SH-SY5Y (cell line): Measurements from ENCODE around the gene HAVCR1.

Experiments used
- GATA2 ChIP-seq: IDR thresholded peaks from 2 replicates; pipeline ENCODE4 v1.6.1; 2011; ENCODE audit warnings: mild to moderate bottlenecking, low read depth, low read length
- GATA3 ChIP-seq: IDR thresholded peaks from 2 replicates; pipeline ENCODE4 v1.6.1; 2011; ENCODE audit warnings: low read depth, mild to moderate bottlenecking, low read length, moderate library complexity

The HAVCR1 gene

DNA sequence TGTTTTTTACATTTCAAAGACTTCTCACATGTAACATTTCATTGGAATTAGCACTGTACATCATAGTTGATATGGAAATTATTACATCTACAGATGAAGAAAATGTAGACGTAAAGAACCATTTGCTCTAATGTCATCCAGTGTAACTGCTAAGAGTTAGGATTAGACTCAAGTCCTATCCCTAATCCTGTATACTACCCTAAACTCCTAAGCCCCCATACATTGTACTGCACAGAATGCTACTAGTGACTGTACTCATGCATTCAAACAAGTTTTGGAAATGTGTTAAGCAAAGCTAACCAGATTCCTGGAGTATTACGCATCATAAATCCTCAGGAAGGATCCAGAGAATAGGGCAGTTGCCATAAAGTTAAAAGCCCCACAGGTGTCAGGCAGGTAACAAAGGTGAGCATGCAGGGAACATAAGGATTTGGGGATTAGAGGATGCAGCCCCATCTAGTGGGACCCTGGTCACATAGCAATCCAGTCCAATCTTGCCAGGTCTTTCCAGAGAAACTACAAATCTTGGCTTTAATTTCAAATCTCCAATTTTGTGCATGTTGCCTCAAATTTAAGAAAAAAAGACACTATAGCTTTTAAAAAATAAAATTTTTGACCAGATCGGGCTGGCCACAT, 32.0 kb downstream of the HAVCR1 start:
- TF ChIP-seq GATA3 (no peak), GATA2 (no peak)

DNA sequence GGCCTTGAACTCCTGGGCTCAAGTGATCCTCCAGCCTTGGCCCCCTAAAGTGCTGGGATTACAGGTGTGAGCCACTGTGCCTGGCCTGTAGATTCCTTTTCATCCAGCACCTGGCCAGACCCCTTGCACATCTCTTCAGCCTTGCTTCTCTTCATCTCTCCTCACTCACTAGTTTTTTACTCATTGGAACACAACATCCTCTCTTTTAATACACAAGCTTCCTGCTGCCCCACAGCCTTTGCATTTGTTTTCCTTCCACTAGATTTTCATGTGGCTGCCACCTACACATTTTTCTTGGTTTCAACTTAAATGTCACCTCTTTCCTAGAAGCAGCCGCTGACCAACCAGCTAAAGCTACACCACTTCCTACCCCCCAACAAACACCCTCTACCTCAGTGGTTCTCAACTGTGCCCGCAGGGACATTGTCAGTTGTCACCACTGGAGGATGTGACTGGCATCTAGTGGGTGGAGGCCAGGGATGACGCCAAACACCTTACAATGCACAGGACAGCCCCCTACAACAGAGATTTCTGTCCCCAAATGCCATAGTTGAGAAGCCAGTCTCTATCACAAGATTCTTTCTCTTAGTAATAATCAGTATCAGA, 33.7 kb downstream of the HAVCR1 start:
- TF ChIP-seq GATA2: no peak
- no peak for TF ChIP-seq GATA3

DNA sequence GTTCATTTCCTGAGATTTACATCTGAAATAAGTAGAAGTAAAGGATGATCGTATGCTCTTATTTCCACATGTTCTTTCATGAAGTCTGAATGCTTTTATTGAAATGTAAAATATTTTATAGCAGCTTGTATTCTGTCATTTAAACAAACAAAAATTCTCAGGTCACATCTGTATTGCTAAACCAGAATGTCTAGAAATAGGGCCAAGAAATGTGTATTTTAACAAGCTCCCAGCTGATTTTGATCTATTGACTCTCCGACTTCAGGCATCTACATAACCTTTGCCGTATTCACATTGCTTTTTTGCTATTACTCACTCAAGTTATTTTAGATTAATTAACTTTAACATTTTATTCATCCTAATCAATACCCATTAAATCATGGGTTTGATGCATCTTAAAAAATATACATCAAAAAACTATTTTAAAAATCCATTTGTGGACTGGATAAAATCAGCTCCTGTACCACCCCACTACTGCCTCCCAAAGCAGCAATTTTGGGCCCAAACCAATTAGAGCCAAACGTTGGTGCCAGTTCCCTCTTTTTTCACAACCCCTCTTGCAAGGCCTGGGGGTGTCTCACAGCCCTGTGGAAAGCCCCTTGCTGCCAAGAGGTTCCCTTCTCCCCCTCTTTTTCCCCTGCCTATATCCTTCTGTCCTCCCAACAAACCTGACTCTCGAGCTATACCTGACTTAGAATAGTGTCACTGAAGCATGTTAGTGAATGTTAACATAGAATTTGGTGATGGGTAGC, 34.5 kb downstream of the HAVCR1 start:
- no peak for TF ChIP-seq GATA2
- TF ChIP-seq GATA3: no peak

DNA sequence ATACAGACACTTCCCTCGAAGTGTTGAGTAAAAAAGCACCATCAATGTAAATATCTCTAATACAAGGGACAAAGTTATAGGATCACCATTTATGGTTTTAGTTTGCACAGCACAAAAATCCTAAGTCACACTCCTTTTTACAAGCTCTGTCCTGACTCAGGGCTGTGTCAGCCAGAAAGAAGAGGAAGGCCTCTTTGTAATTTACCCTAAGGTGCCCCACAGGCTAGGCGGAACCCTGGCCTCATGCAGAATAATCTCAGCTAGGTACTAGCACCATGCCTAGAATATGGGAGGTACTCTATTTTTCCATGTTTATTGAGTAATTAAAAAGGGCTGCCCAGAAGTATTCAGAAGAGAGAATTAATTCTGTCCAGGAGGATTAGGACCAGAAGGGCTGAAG, 36.9 kb downstream of the HAVCR1 start:
- no peak for TF ChIP-seq GATA2
- no peak for TF ChIP-seq GATA3

DNA sequence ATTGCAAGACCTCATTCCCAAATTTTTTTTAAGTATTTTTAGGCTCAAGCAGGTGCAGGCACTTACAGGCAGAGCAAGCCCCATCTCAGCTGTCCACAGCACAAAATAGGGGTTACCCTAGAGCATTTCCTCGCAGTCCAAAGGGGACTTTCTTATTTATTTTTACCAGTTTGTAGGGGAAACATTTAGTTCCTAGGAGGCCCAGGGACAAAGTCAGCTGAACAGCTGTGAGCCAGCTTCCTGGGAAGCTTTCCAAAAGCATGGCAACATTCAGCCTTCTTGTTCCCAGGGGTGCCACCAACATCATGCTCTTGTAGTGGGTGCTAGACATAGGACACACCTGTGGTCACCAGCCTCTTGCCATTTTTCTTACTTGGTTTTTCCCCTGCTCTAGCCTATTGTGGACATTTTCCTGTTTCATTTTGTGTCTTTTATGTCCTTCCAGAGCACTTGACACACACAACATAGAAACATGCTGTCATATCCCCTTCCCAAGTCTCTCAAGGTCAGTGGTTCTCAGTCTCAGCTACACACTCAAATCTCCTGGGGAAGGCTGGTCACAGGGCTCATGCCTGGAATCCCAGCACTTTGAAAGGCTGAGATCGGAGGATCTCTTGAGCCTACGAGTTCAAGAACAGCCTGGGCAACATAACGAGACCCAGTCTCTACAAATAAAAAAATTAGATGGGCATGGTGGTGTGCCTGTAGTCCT, 38.2 kb downstream of the HAVCR1 start:
- TF ChIP-seq GATA2: no peak
- no peak for TF ChIP-seq GATA3

DNA sequence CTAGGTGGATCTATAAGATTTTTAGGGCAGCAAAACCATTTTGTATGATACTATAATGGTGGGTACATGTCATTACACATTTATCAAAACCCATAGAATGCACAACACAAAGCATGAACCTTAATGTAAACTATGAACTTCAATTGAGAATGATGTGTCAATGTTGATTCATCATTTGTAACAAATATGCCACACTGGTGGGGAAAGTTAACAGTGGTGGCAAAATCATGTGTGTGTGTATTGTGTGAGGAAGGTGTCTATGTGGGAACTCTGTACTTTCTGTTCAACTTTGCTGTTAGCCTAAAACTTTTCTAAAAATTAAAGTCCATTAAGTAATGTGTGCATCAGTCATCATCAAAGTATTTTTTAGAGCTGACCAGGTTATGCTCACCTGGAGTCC, 38.9 kb downstream of the HAVCR1 start:
- TF ChIP-seq GATA3 (no peak), GATA2 (no peak)

DNA sequence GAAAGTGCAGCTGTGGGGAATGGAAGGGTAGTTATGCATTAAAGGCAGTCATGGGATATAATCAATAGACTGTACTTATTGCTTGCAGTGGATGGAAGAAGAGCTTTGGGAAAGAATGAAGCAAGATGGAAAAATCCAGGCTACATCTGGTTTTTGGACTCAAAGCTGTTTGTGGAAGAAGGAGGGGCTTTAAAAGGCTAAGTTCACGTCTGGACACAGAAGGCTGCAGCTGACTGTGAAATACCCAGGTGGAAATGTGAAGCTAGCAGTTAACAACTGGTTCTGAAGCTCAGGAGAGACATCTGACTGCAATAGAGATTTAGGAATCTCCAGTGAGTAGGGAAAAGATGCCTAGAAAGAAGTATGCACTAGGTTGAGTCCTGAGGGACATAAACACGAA, 52.7 kb downstream of the HAVCR1 start:
- no peak for TF ChIP-seq GATA3
- no peak for TF ChIP-seq GATA2

DNA sequence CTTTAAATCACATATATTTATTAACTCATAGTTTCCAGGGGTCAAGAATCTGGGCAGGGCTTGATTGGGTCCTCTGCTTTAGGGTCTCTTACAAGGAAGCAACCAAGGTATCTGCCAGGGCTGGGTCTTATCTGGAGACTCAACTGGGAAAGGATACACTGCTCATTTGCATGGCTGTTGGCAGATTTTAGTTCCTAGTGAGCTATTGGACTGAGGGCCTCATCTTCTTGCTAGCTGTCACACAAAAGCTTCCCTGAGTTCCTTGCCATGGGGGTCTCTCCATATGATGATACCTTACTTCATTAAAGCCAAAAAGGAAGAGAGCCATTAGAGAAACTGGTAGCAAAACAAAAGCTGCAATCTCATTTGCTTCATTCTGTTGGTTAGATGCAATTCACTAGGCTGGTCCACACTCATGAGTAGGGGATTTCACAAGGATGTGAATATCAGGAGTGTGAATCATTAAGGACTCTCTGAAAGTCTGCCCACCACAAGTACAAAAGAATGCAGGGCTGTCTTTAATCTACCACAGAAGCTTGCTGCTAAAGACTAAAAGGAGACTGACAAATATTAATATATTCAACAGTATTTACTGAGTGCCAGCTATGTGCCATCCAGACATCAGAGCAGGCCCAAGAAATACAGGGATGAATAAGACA, 53.9 kb downstream of the HAVCR1 start:
- TF ChIP-seq GATA2: no peak
- TF ChIP-seq GATA3: no peak

DNA sequence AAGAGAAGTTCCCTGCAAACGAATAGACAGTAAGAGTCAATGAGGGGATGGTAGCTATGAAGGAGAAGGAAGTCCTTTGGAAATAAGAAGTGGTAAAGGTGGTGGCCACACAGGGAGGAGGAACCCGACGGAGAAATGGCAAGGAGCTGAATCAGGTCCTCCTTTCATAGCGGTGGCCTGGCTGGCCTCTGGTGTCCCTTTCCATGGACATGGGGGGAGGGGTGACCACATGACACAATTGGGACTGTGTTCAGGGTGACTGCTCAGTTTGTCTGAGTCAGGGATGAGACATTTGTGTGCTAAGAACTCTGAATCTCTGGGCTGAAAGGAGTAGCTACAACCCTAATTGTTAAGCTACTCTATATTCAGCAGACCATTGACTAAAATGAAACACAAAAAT, 67.2 kb downstream of the HAVCR1 start:
- TF ChIP-seq GATA3 (no peak), GATA2 (no peak)

DNA sequence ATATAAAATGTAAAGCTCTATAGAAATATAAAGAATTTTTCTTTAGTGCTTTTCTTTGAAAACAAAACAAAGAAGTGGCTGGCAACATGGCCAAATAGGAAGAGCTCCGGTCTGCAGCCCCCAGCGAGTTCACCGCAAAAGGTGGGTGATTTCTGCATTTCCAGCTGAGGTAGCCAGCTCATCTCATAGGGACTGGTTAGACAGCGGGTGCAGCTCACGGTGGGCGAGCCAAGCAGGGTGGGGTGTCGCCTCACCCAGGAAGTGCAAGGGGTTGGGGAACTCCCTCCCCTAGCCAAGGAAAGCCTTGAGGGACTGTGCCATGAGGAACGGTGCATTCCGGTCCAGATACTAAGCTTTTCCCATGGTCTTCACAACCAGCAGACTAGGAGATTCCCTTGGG, 74.9 kb downstream of the HAVCR1 start:
- no peak for TF ChIP-seq GATA2
- no peak for TF ChIP-seq GATA3

DNA sequence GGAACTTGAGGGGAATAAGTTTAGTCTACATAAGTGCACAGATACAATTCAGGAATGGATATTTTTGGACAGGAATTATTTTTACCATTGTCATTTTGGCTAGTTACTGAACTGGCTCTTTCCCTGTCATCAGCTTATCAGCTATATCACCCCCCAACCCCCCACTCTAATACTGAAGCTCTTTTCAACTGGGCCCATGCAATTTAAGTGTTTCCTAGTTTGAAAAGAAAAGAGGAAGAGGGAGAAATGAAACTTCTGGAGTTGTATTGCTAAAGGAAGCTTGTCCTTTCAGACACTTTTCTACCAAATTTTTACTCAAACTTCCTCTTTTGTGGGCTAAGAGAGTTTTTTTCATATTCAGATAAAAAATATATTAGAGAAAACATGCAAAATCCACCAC, 77.4 kb downstream of the HAVCR1 start:
- TF ChIP-seq GATA2: no peak
- no peak for TF ChIP-seq GATA3
